Type B pancreatic cell (in vitro differentiated cells): Measurements from ENCODE around the gene NLRP3. TPM values are rescaled to one million over a fixed set of nuclear protein-coding genes. Genes with fewer than 3 reads are reported as not detected.

Experiments used
- DNase-seq: peaks from one replicate; pipeline ENCODE4 v3.0.0; 2021; ENCODE audit warnings: mixed read lengths; ENCODE audit not compliant: unreplicated experiment; ENCODE audit errors: extremely low spot score
- H3K27ac Mint-ChIP-seq: 2 replicates; pipeline ENCODE4 v1.8.0; 2021; ENCODE audit warnings: mild to moderate bottlenecking, mixed read lengths
- H3K27me3 Mint-ChIP-seq: 2 replicates; pipeline ENCODE4 v1.8.0; 2021; ENCODE audit warnings: mixed read lengths
- H3K36me3 Mint-ChIP-seq: 2 replicates; pipeline ENCODE4 v1.8.0; 2021; ENCODE audit warnings: mixed read lengths
- H3K4me1 Mint-ChIP-seq: one replicate; pipeline ENCODE4 v1.8.0; 2021; ENCODE audit warnings: mixed read lengths; ENCODE audit not compliant: unreplicated experiment
- H3K4me3 Mint-ChIP-seq: 2 replicates; pipeline ENCODE4 v1.8.0; 2021; ENCODE audit warnings: mild to moderate bottlenecking, mixed read lengths
- H3K9me3 Mint-ChIP-seq: 2 replicates; pipeline ENCODE4 v1.8.0; 2021; ENCODE audit warnings: mixed read lengths
- total RNA-seq: library from RNA; stranded (reverse); gene quantifications from 2 replicates; pipeline ENCODE4 v1.2.1, GENCODE V29; 2021; ENCODE audit warnings: low replicate concordance
- TF ChIP-seq, protein P1 (sequence below): fragments of 200-600 bp; sonication (generic); conservative IDR thresholded peaks from 2 replicates; pipeline ENCODE4 v1.5.0; 2021; ENCODE audit warnings: antibody characterized with exemption, mild to moderate bottlenecking

The NLRP3 gene
- total RNA-seq, 1 donor from 2014 or later: not detected

DNA sequence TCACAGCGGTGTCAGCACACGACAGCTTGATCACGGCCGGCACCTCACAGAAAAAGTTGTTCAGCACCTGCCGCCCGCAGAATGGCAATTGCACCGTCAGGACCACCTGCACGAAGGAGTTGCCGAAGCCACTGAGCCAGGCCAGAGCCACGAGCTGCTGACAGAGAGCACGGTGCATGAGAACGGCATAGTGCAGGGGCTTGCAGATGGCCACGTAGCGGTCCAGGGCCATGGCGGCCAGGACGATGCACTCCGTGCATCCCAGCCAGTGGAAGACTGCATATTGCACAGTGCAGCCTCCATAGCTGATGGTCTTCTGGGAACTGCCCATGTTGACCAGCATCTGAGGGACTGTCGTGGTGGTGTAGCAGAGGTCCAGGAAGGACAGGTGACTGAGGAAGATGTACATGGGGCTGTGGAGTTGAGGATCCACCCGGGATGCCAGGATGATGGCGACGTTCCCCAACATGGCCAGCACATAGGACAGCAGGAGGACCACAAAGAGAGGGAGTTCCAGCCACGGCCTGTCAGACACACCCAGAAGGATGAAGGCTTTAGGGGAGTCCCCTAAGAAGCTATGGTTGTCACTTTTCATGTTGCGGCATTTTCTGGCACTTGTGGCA is 35.5 kb downstream of the NLRP3 start:
- Mint-ChIP-seq H3K9me3 (no peaks in the 10 kb centered on the region), H3K4me3 (no peak overlapping the region), H3K27ac (no peak overlapping the region), H3K27me3 (peaks cover 41% of the 10 kb centered on the region), H3K36me3 (no peaks in the 10 kb centered on the region), H3K4me1 (no peaks in the 10 kb centered on the region)
- TF ChIP-seq, protein P1, sequence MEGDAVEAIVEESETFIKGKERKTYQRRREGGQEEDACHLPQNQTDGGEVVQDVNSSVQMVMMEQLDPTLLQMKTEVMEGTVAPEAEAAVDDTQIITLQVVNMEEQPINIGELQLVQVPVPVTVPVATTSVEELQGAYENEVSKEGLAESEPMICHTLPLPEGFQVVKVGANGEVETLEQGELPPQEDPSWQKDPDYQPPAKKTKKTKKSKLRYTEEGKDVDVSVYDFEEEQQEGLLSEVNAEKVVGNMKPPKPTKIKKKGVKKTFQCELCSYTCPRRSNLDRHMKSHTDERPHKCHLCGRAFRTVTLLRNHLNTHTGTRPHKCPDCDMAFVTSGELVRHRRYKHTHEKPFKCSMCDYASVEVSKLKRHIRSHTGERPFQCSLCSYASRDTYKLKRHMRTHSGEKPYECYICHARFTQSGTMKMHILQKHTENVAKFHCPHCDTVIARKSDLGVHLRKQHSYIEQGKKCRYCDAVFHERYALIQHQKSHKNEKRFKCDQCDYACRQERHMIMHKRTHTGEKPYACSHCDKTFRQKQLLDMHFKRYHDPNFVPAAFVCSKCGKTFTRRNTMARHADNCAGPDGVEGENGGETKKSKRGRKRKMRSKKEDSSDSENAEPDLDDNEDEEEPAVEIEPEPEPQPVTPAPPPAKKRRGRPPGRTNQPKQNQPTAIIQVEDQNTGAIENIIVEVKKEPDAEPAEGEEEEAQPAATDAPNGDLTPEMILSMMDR: no peak
- no peak for DNase-seq

DNA sequence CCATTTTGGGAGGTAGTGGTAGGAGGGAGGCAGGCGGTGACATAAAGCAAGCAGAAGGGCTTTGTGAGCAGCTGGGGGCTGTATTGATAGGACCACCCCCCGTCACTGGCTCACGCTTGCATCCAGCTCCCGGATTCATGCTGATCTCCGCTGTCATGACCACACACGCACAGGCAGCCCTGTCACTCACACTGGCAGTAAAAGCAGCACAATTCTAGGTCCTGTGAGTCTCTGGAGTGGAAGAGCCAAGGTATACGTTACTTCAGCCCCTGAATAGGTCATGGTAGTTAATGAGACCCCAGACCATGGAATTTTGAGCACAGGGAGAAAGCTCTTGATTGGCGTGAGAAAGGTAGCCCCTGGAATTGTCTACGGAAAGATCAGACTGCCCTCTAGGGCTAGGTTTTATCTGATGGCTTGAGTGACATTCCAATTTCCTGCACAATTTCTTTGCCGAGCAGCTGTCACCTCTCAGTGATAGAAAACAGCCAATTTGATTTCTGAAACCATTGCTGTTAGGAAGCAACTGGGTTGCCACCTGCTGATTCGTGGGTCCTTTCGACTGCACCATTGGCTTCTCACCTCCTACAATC is 36.6 kb downstream of the NLRP3 start:
- H3K27ac Mint-ChIP-seq: no peak overlapping the region
- no peaks in the 10 kb centered on the region for H3K36me3 Mint-ChIP-seq
- no peak overlapping the region for H3K4me3 Mint-ChIP-seq
- H3K9me3 Mint-ChIP-seq: no peaks in the 10 kb centered on the region
- DNase-seq: no peak
- peaks cover 41% of the 10 kb centered on the region for H3K27me3 Mint-ChIP-seq
- no peaks in the 10 kb centered on the region for H3K4me1 Mint-ChIP-seq
- TF ChIP-seq, protein P1: no peak

DNA sequence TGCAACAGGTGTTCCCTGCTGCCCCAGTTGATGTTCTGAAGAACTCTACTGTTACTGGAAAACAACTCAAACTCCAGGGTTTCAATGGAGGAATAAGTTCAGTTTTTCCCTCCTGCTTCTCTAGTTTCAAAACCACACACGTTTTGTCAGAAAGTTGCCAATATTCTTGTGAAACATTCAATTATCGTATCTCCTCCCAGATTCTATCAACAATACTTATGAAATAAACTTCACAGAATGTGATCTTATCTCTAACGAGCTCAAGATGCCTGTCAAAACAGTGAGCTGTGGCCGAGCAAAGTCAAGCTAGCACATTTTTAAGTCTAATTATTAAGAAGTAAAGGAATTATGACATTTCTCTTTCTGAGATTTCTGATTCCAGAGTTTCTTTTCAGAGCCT is 37.3 kb downstream of the NLRP3 start:
- no peaks in the 10 kb centered on the region for H3K9me3 Mint-ChIP-seq
- no peak overlapping the region for H3K27ac Mint-ChIP-seq
- H3K27me3 Mint-ChIP-seq: peaks cover 41% of the 10 kb centered on the region
- no peak for DNase-seq
- no peaks in the 10 kb centered on the region for H3K36me3 Mint-ChIP-seq
- TF ChIP-seq, protein P1: no peak
- H3K4me3 Mint-ChIP-seq: no peak overlapping the region
- H3K4me1 Mint-ChIP-seq: no peaks in the 10 kb centered on the region

DNA sequence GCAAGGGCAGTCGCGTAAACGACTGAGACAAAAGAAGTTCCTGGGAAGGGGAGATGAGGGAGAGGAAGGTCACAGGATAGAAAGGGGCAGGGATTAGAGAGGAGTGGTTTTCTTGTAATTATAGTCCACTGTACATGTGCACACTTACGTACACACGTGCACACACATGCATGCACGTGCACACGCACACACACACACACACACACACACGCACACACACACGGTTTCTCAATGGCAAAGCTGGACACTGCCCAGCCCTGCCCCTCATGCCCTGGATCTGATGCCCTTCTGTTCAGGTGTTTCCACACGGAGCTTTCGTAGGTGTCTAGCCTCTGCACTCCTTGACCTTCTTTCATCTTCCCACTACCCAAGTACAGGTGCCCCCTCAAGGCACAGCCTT is 38.0 kb downstream of the NLRP3 start:
- Mint-ChIP-seq H3K4me1 (no peaks in the 10 kb centered on the region), H3K36me3 (no peaks in the 10 kb centered on the region), H3K9me3 (no peaks in the 10 kb centered on the region), H3K27ac (no peak overlapping the region), H3K4me3 (no peak overlapping the region), H3K27me3 (peaks cover 41% of the 10 kb centered on the region)
- no peak for DNase-seq
- TF ChIP-seq, protein P1: no peak

DNA sequence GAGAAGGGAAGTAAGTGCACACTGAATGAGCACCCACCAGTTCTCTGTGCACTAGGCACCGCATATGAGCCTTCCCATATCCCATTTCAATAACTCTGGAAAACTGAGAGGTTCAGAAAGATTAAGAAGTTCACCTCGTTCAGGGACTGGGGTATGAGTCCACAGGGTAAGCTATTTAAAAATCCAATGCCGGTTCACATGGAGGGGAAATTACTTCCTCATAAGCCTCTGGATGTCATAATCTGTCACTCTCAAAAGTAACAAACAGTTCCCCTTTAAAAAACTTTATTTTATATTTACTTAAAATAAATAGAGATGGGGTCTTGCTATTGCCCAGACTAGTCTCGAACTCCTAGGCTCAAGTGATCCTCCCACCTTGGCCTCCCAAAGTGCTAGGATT is 40.0 kb downstream of the NLRP3 start:
- no peaks in the 10 kb centered on the region for H3K9me3 Mint-ChIP-seq
- DNase-seq: no peak
- no peak overlapping the region for H3K4me3 Mint-ChIP-seq
- TF ChIP-seq, protein P1: no peak
- no peaks in the 10 kb centered on the region for H3K4me1 Mint-ChIP-seq
- peaks cover 33% of the 10 kb centered on the region for H3K27me3 Mint-ChIP-seq
- no peak overlapping the region for H3K27ac Mint-ChIP-seq
- H3K36me3 Mint-ChIP-seq: no peaks in the 10 kb centered on the region
